GM21423 (cell line): ENCODE measurements around the gene DIP2B.
A peak's percentile ranks its signal among the peaks of the same experiment; 100 is the strongest.
"Not testable (repeated sequence)": the region's sequence is repeated elsewhere in the genome, so short reads cannot be mapped to it uniquely, and the experiment has no call there.

Experiments used
- ATAC-seq: cut with Tn5 transposase; IDR thresholded peaks from one replicate; pipeline ENCODE4 v1.9.1; 2021; ENCODE audit warnings: mild to moderate bottlenecking, moderate library complexity; ENCODE audit not compliant: unreplicated experiment

Gene DIP2B

DNA sequence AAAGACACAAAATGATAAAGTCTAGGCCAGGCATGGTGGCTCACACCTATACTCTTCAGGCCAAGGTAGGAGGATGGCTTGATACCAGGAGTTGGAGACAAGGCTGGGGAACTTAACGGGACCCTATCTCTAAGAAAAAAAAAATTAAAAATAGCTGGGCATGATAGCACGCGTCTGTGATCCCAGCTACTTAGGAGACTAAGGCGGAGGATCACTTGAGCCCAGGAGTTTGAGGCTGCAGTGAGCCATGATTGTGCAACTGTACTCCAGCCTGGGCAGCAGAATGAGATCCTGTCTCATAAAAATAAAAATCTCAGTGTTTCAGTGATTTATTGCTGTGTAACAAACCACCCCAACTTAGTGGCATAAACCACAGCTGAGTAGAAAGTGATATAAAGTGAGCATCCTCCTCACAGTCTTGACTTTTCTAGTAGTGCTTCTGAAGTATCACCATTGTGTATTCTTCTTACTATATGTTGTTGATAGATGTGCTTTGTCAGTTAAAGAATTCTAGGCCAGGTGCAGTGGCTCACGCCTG is 248.5 kb downstream of the DIP2B start:
- ATAC-seq: no peak

GRCh38 chr12:50763639-50764285 is 259.0 kb downstream of the DIP2B start, which contains the start of gene ATF1:
Gene ATF1 (plus strand): TSS chr12:50764101. CDS start chr12:50780146, 16,045 bp downstream.
- peak; percentile 79 for ATAC-seq

GRCh38 chr12:50764286-50765094 is 259.7 kb downstream of the DIP2B start:
- peak; percentile 32 for ATAC-seq

DNA sequence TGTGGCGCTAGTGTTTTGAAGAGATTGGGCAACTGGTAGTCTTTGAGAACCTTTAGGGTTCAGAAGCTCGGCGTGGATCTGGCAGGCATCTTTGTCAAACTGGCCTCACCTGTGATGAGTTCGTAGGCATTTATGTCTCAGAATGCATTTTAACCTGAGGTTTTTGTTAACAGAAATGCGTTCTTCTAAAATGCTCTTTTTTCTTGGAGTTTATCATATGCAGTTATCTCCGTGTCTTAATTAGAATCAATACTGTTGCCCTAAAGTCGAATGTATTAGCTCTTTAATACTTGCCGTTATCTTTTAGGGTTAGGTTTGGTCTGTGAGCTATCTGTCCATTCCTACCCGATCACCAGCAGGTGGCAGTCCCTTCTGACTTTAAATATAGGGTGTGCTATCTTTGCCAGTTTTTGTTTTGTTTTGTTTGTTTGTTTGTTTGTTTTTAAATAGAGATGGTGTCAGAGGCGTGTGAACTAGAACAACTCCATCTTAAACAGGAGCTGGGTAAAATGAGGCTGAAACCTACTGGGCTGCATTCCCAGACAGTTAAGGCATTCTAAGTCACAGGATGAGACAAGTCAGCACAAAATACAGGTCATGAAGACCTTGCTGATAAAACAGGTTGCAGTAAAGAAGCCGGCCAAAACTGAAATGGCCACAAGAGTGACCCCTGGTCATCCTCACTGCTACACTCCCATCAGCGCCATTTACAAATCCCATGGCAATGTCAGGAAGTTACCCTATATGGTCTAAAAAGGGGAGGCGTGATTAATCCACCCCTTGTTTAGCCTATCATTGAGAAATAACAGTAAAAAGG is 260.5 kb downstream of the DIP2B start:
- ATAC-seq: peak; percentile 2

DNA sequence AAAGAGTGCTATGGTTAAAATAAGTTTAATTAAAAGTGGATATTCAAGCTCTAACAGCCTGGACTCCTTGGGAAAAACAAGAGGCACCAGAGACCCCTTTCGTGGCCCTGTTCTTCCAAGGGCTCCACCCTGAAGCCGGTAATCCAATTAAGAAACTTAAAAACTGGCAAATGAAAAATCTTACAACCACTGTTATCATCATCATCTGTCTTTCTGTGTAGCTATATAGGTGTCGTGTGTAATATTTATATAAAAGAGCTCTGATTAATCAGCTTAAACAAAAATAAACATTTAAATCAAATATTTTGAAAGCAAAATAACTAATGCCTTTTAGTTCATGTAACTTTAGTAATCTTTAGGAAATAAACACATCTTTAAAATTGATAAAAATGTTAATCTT is 263.6 kb downstream of the DIP2B start:
- ATAC-seq: no peak

- ATAC-seq: not testable (repeated sequence)
Measured at GRCh38 chr12:50768813-50769212, 264.0 kb downstream of the DIP2B start.

- no peak for ATAC-seq
Measured at GRCh38 chr12:50771409-50771808, 266.6 kb downstream of the DIP2B start.

GRCh38 chr12:50772470-50772869 is 267.7 kb downstream of the DIP2B start:
- no peak for ATAC-seq

GRCh38 chr12:50772877-50773276 is 268.1 kb downstream of the DIP2B start:
- no peak for ATAC-seq

GRCh38 chr12:50775251-50775650 is 270.5 kb downstream of the DIP2B start:
- no peak for ATAC-seq

- no peak for ATAC-seq
Measured at GRCh38 chr12:50776749-50777728, 272.3 kb downstream of the DIP2B start.

DNA sequence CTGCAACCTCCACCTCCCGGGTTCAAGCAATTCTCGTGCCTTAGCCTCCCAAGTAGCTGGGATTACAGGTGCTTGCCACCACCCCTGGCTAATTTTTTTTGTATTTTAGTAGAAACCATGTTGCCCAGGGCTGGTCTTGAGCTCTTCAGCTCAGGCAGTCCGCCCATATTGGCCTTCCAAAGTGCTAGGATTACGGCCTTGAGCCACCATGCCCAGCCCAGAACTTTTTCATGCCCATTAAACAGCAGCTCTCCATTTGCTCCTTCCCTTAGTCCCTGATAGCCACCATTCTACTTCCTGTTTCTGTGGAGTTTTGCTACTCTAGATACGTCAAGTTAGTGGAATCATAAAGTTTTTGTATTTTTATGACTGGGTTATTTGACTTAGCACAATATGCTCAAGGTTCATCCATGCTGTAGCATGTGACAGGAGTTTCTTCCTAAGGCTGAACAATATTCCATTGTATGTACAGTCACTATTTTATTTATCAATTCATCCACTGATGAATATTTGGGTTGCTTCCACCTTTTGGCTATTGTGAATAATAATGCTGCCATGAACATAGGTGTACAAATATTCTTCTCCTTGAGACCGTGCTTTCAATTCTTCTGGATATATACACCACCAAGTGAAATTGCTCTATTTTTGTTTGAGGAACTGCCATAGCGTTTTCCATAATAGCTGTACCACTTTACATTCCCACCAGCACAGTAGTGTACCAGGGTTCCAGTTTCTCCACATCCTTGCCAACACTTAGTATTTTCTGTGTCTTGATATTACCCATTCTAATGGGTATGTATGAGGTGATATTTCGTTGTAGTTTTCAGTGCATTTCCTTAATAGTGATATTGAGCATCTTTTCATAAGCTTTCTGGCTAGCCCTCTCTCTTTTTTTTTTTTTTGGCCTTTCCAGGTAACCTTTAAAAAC is 274.1 kb downstream of the DIP2B start:
- ATAC-seq: no peak

DNA sequence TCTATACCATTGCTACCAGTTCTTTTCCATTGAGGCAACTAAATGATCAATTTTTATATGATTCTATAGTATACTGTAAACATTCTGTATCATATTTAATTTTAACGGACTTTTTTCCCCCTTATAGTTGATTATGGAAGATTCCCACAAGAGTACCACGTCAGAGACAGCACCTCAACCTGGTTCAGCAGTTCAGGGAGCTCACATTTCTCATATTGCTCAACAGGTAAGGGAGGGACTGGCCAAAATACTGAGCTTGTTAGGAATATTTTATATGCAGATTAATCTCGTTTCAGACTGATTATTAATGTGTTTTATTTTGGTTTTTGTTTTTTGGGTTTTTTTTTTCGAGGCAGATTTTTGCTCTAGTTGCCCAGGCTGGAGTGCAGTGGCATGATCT is 275.2 kb downstream of the DIP2B start:
- ATAC-seq: no peak

DNA sequence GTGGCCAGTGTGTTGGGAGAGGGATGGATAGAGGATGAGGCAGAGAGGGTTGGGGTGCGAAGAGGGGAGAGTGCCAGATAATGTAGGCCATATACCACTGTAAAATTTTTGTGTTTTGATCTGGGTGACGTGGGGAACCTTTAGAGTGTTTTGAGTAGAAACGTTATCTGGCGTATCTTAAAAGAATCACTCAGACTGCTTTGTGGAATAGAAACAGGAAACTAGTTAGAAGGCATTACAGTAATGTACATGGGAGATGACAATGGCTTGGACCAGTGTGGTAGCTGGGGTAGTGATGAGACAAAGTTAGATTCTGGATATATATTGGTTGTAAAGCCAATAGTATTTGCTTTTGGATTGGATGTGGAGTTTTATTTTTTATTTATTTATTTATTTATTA is 279.7 kb downstream of the DIP2B start:
- no peak for ATAC-seq

DNA sequence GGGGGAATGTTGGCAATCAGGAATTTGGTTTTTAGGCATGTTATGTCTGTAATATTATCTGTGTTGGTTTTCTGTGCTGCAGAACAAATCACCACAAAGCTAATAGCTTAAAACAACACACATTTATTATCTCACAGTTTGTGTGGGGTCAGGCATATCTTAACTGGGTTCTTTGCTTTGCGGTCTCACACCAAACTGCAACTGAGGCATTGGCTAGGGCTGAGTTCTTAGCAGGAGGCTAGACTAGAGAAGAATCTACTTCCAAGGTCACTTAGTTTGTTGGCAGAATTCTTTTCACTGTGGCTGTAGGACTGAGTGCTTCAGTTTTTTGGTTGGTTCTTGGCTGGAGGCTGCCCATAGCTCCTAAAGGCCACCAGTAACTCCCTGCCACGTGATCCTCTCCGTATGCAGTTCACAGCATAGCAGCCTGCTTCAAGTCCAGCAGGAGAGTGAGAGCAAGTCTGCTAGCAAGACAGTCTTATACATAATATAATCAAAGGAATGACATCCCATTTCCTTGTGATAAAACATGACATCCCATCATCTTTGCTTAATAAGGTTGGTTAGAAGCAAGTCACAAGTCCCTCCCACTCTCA is 280.7 kb downstream of the DIP2B start:
- ATAC-seq: no peak

- no peak for ATAC-seq
Measured at GRCh38 chr12:50786498-50787231, 281.9 kb downstream of the DIP2B start.

GRCh38 chr12:50787618-50788017 is 282.8 kb downstream of the DIP2B start:
- ATAC-seq: no peak

DNA sequence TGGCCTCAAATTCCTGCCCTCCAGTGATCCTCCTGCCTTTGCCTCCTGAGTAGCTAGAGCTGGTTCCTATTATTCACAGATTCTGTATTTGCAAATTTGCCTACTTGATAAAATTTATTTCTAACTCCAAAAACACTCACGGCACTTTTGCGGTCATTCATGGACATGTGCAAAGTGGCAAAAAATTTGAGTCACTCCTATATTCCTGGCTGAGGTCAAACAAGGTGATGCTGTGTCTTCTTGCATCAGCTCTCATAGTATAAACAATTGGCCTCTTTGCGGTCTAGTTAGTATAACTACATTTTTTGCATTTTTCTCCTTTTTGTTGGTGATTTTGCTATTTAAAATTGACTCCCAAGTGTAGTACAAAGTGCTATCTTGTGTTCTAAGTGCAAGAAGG is 283.8 kb downstream of the DIP2B start:
- ATAC-seq: no peak
